Thoracic aorta (tissue), 2 donors: Measurements from ENCODE around the gene GPX3. TPM values are rescaled to one million over a fixed set of nuclear protein-coding genes. Genes with fewer than 3 reads are reported as not detected.

ENCODE experiments used
- ATAC-seq: fragments of 150-250 bp; one replicate; pipeline ENCODE4 v1.8.0; 2017; ENCODE audit warnings: low read depth; ENCODE audit not compliant: insufficient number of reproducible peaks, low FRiP score
- DNase-seq: peaks from one replicate; pipeline ENCODE4 v3.0.0-alpha.2; 2020; ENCODE audit warnings: low spot score
- H3K27ac ChIP-seq, 2 donors: fragments of 200-600 bp; sonication (generic); 1 replicate in 1 of 2; 2 replicates in 1 of 2; pipeline ENCODE4 v1.5.1; 2016; ENCODE audit warnings: mild to moderate bottlenecking in 2 of 2, moderate library complexity in 2 of 2
- H3K27me3 ChIP-seq: fragments of 200-600 bp; sonication (generic); replicated peaks from 2 replicates; pipeline ENCODE4 v1.6.0; 2016; ENCODE audit warnings: mild to moderate bottlenecking; ENCODE audit not compliant: insufficient read depth
- H3K36me3 ChIP-seq: fragments of 200-600 bp; sonication (generic); one replicate; pipeline ENCODE4 v1.5.1; 2016
- H3K4me1 ChIP-seq, 2 donors: fragments of 200-600 bp; sonication (generic); 1 replicate in 1 of 2; 2 replicates in 1 of 2; pipeline versions ENCODE4 v1.5.1 to v1.6.0; 2016; ENCODE audit warnings: low read depth in 2 of 2, mild to moderate bottlenecking in 1 of 2; ENCODE audit not compliant: control insufficient read depth in 1 of 2
- H3K4me3 ChIP-seq: fragments of 200-600 bp; sonication (generic); 2 replicates; pipeline ENCODE4 v1.5.1; 2016; ENCODE audit warnings: mild to moderate bottlenecking
- H3K9me3 ChIP-seq: fragments of 200-600 bp; sonication (generic); 2 replicates; pipeline ENCODE4 v1.5.1; 2016
- CTCF ChIP-seq: fragments of 200-600 bp; sonication (generic); IDR thresholded peaks from one replicate; pipeline ENCODE4 v1.5.1; 2019; ENCODE audit warnings: antibody characterized with exemption
- total RNA-seq, 2 donors: library from RNA; depleted of rRNA; stranded (reverse); fragments of >200 nt; gene quantifications; one replicate each; pipeline versions ENCODE4 v1.1.0 to v1.2.3, GENCODE V29; 2016

GPX3 gene
- total RNA-seq, 2 donors from 2014 or later, result 1,240 to 1,874 TPM

DNA sequence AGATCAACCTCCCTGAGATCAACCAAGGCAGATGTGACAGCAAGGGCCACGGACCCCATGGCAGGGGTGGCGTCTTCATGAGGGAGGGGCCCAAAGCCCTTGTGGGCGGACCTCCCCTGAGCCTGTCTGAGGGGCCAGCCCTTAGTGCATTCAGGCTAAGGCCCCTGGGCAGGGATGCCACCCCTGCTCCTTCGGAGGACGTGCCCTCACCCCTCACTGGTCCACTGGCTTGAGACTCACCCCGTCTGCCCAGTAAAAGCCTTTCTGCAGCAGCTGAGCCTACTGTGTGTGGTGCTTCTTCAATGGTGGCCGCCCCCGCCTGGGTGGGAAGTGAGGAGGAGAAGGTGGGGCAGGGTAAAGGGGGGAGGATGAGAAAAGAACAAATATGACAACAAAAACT is 8.3 kb downstream of the GPX3 start:
- Histone ChIP-seq H3K36me3 (peaks cover 68% of the 10 kb centered on the region), H3K4me1 (peaks cover 16 to 35% of the 10 kb centered on the region in 2 donors), H3K27me3 (no peaks in the 10 kb centered on the region), H3K27ac (no peak overlapping the region), H3K4me3 (no peak overlapping the region), H3K9me3 (no peaks in the 10 kb centered on the region)
- no peak for DNase-seq
- TF ChIP-seq CTCF, result no peak
- ATAC-seq, result no peak

DNA sequence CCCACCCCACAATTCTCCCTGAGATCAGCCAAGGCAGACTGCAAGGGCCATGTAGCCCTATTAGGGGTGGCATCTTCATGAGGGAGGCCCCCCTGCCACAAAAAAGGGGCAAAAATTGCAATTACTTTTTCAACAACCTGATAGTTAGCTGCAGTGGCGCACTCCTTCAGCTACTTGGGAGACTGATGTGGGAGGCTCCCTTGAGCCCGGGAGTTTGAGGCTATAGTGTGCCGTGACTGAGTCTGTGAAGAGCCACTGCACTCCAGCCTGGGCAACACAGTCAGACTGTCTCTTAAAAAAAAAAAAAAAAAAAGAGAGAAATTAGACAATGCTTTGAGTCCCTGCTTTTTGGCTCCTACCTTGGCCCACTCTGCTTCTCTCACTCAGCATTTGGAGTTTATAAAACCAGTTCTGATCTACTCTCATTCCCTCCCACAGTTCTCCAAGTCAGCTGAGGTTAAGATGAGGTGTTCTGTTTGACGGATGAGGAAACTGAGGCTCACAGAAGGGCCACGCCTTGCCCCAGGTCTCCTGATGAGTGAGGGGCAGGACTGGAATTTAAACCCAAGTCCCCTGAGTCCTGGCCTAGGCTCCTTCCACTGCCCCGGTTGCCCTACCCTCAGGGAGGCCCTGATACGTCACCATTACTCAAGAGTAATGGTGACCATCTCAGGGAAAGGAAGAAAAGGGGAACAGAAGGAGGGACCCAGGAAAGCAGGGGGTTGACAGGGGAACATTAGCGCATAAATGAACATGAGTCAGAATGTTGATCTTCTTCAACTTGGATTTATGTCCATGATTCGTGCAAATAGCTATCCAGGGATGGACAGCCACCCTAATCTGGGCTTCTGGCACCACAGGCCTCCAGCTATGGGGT is 9.0 kb downstream of the GPX3 start:
- no peak for ATAC-seq
- peaks cover 75% of the 10 kb centered on the region for H3K36me3 ChIP-seq
- no peak for TF ChIP-seq CTCF
- H3K4me3 ChIP-seq, result no peak overlapping the region
- H3K4me1 ChIP-seq, result peaks cover 9 to 28% of the 10 kb centered on the region in 2 donors
- DNase-seq, result no peak
- H3K27ac ChIP-seq, result peak overlapping the region; percentile 31 to 43
- H3K27me3 ChIP-seq, result no peaks in the 10 kb centered on the region
- no peaks in the 10 kb centered on the region for H3K9me3 ChIP-seq

- H3K4me3 ChIP-seq, result no peak overlapping the region
- DNase-seq (no peak), ATAC-seq (no peak)
- no peak for TF ChIP-seq CTCF
- H3K36me3 ChIP-seq, result peaks cover 81% of the 10 kb centered on the region
- peak overlapping the region; percentile 31 to 43 for H3K27ac ChIP-seq
- H3K27me3 ChIP-seq, result no peaks in the 10 kb centered on the region
- H3K4me1 ChIP-seq, result peaks cover 3 to 23% of the 10 kb centered on the region in 2 donors
- H3K9me3 ChIP-seq, result no peaks in the 10 kb centered on the region
These were observed 9.6 kb downstream of the GPX3 start for GRCh38 chr5:151030056-151030336.

DNA sequence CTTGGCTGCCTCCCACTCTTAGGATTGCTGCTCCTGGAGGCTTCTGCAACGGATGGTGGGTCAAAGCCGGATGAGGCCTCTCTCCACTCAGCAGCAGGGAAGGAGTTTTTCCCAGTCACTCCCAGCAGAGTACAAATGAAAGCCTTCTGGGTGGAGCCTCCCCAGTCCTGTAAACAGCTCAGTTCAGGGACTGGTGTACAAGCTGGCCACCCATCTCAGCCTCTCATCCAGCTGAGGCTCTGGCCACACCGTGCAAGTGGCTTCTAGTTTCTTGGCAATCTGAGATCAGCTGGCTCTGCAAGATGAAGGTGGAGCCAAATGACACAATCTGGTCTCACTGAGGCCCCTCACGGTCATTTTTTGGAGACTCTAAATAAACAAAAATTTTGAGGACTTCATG is 10.0 kb downstream of the GPX3 start:
- Histone ChIP-seq H3K4me1 (peaks cover 0 to 19% of the 10 kb centered on the region in 2 donors), H3K36me3 (peaks cover 81% of the 10 kb centered on the region), H3K4me3 (no peak overlapping the region), H3K27ac (peak overlapping the region; percentile 31 to 43), H3K27me3 (no peaks in the 10 kb centered on the region), H3K9me3 (no peaks in the 10 kb centered on the region)
- ATAC-seq, result no peak
- no peak for DNase-seq
- TF ChIP-seq CTCF, result no peak

DNA sequence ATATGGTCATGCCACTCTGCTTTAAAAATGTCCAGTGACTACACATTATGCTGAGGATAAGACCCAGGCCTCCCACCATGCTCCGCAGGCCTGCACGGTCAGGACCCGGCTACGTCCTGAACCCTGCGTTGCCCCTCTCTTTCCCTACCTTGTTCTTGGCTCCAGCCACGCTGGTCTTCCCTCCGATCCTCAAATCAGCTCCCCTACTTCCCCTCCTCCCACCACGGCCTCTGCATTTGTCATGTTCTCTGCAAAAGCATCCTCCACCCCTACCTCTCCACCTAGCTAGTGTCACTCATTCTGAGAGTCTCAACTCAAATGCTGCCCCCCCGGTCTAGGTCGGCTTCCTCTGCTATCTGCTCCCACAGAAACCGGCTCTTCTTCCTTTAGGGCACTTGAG is 11.2 kb downstream of the GPX3 start:
- peaks cover 79% of the 10 kb centered on the region for H3K36me3 ChIP-seq
- no peak for ATAC-seq
- no peaks in the 10 kb centered on the region for H3K27me3 ChIP-seq
- DNase-seq, result no peak
- H3K9me3 ChIP-seq, result no peaks in the 10 kb centered on the region
- peaks cover 0 to 15% of the 10 kb centered on the region in 2 donors for H3K4me1 ChIP-seq
- H3K4me3 ChIP-seq, result no peak overlapping the region
- TF ChIP-seq CTCF, result no peak
- no peak overlapping the region for H3K27ac ChIP-seq
